Right renal pelvis (tissue), 4 donors: Measurements from ENCODE around the gene MFAP3. TPM values are rescaled to one million over a fixed set of nuclear protein-coding genes. Genes with fewer than 3 reads are reported as not detected.
"Not testable (repeated sequence)": the region's sequence is repeated elsewhere in the genome, so short reads cannot be mapped to it uniquely, and the experiment has no call there.

Experiments used
- DNase-seq, 4 donors: peaks; one replicate each; pipeline ENCODE4 v3.0.0-alpha.2; 2013; ENCODE audit warnings: low read depth in 4 of 4, low spot score in 3 of 4, missing footprints in 1 of 4
- polyA plus RNA-seq, 4 donors: library from polyadenylated mRNA; unstranded; fragments of 120-200 nt; gene quantifications; one replicate each; pipeline ENCODE4 v1.2.1, GENCODE V29; 2013; ENCODE audit not compliant: insufficient read length in 4 of 4

The MFAP3 gene
- polyA plus RNA-seq, 4 donors, result 41.5 to 52.1 (median 48.8) TPM

- no peak for DNase-seq
Measured at GRCh38 chr5:154049636-154050035, 10.9 kb downstream of the MFAP3 start.

DNA sequence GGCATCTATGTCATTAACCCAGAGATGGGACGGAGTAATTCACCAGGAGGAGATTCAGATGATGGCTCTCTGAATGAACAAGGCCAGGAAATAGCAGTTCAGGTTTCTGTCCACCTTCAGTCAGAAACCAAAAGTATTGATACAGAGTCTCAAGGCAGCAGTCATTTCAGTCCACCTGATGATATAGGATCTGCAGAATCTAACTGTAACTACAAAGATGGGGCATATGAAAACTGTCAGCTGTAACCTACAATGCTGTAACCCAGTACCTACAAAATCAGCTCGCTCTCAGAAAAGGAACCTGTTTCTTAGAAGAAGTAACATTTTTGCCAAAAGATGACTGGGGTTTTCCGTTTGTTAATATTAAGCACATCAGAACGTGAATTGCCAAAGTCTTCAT lies 14.7 kb downstream of the MFAP3 start:
- no peak for DNase-seq

DNA sequence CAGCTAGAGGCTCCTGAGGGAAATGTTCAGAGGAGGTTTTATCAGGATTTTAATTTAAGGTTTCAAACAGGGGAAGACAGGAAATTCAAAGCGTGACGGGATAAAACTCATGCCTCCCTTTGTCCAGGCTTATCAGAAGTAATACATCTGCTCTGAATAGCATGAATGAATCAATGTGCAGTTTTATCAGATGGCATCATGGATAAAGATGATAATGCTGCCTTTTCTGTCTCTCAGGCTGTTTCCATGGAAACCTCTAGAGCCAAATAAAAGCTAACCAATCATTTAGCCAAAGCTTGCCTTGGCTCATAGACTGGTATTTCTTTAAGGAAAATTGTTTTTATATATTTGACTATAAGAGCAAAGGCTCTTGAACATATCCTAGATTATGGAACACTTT lies 16.4 kb downstream of the MFAP3 start:
- no peak for DNase-seq

DNA sequence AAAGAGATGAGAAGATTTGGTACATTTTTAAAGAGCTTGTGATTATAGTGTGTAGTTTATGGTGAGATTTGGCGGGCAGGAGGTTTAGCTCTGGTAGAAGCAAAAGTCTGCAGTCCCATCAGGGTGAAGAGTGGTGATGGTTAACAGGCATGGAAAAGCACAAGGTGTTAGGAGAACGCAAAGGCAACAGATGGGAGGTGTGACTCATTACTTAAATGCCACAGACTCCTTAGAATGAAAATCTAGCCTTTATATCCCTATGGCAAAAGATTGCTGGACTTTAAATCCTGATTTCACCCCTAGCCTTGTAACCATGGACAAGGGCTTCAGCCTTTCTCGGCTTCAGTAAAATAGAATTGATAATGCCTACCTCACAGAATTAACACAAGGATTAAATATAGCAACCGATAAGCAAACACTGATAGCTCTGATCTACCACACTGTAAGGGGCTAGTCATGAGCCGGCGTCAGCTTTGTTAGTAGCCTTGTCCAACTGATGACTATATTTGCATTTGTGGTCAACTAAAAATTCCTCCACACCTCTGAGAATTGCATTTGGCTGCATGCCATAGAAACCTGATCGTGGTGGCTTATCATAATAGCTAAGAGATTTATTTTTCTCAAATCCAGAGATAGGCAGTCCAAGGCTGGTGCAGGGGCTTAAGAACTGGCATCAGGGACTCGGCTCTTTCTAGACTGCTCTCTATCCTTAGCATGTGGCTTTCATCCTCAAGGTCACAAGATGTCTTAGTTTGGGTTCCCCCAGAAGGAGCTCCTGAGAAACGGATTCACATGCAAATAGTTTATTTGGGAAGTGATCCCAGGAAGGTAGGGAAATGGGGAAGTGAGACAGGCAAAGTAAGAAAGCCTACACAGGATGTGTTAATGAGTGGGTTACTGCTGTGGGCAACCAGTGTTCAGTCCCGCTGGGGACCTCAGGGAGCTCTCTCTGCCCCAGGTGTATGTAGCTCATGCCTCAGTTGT lies 19.6 kb downstream of the MFAP3 start:
- DNase-seq, result no peak

GRCh38 chr5:154059039-154059430 lies 20.3 kb downstream of the MFAP3 start:
- no peak for DNase-seq

GRCh38 chr5:154059583-154059982 lies 20.8 kb downstream of the MFAP3 start:
- no peak for DNase-seq

DNA sequence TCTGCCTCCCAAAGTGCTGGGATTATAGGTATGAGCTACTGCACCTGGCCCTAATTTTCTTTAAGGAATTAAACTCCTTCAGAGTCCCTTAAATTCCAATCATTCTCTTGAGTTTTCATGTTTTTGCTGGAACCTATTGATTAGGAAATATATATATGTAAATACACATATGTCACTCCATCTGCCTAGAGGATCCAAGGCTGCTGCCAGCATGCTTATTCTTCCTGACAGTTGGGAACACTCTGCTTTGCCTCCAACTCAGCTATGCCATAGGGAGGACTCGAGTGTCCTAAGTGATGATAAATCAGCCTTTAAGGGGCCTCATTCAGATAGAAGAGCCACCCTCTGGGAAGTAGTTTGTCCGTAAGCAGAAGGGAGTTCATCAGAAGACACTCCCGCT lies 21.8 kb downstream of the MFAP3 start:
- no peak for DNase-seq

DNA sequence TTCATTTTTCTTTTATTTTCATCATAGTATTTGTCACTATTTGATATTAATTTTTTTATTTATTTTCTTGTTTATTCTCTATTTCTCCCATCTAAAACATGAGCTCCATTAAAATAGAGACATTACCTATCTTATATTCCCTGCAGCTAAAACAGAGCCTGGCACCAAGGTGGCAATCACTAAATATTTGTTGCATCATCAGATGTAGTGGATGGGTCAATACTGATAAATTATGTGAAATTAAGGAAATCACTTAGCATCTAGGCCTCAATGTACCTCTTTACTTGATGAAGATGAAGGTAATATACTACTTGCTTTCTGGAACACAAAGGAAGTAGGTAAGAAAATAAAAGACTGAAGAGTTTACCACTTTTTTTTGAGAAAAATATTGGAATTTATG lies 24.6 kb downstream of the MFAP3 start:
- no peak for DNase-seq

GRCh38 chr5:154065971-154066370 lies 27.2 kb downstream of the MFAP3 start:
- DNase-seq, result no peak

DNA sequence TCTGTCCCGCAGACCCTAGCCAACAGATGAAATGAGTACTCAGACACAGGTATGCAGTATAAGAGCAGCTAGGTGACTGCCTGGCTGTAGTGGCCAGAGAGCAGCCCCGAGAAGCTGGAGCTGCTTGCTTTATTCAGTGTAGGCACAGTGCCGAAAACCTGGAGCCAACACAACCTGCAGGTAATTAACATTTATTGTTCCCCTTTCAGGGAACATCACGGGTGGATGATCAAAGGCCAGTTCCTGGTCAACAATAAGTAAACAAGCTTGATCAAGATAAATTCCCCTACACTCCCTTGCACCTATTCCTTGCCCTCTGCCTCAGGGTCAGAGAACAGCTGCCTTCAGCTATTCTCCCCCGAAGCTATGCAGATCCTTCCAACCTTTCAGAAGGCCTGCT lies 31.1 kb downstream of the MFAP3 start:
- not testable (repeated sequence) for DNase-seq

- DNase-seq, result no peak
Measured at GRCh38 chr5:154071799-154072413, 33.1 kb downstream of the MFAP3 start.

DNA sequence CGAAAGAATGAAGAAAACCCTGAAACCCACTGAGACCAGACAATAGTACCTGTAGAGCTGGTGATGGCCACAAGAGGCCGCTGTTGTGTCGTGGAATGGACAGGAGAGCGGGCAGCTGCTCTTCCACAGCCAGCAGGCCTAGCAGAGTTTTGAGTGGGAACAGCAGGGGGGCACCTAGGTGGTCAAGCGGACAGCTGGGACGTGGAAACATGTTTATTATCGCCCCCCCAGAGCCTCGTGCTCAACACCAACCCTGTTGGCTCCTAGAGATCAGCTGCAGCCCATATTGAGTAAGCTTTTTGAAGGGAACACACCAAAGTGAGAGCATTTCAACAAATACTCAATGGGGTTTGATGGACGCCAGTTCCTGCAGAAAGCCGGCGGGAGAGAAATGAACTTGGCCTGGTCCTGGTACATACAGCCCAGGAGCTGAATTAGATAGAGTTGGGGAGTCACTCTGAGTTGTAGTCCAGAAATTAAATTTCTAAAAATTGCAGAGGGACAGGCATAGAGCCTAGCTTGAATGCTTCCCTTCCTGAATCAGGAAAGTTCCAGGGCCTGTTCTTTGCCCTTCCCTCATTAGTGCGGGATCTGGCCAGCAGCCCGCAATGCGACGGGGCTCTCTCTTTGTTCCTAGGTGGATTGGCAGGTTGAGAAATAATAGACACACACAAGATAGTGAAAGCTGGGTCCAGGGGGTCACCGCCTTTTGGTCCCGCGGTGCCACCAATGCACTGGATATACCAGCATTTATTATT lies 33.8 kb downstream of the MFAP3 start:
- DNase-seq, result peak; percentile 56 to 75 (median 66)

- no peak for DNase-seq
Measured at GRCh38 chr5:154076240-154076922, 37.6 kb downstream of the MFAP3 start.

DNA sequence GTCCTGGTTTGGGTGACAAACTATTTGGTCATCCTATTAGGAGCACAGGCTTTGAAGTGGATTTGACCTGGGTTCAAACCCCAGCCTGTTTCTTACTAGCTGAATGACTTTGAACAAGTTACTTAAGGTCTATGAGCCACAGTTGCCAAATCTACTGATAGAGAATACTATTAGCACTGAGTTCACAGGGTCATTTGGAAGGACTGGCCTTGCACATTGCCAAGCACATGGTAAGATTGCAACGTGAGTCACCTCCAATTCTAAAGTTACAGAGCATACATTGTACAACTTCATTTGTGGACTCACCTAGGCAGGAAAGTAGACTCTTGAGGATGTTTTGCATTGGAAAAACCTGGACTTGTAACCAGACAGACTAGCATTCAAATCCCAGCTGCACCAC lies 38.9 kb downstream of the MFAP3 start:
- no peak for DNase-seq

- DNase-seq, result no peak
Measured at GRCh38 chr5:154078272-154078671, 39.5 kb downstream of the MFAP3 start.

DNA sequence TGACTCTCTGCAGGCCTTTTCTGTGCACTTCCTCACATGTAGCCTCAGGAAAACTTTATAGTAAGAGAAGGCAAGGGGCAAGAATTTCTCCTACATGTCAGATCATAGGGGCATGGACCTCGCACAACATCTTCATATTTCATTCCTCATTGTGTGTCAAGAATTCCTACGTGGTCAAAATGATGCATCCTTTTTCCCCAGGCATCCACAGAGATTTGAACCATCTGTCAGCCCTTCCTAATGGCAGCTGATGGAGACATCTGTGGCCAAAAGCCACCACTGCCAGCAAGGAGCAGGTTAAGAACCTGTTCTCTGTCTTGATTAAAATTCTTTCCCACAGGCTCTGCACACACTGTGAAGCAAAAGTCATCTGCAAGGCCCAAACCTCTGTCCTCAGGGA lies 42.5 kb downstream of the MFAP3 start:
- no peak for DNase-seq

GRCh38 chr5:154084062-154084639 lies 45.4 kb downstream of the MFAP3 start:
- no peak for DNase-seq

- DNase-seq, result no peak
Measured at GRCh38 chr5:154086146-154086545, 47.4 kb downstream of the MFAP3 start.

- no peak for DNase-seq
Measured at GRCh38 chr5:154086641-154087040, 47.9 kb downstream of the MFAP3 start.

- no peak for DNase-seq
Measured at GRCh38 chr5:154087260-154087659, 48.5 kb downstream of the MFAP3 start.
